ENCODE data around the gene CHI3L1.

CHI3L1 gene

GRCh38 chr1:203129501-203130231, 56.8 kb downstream of the CHI3L1 start:
- no peak for DNase-seq
